GM18508 (cell line): ENCODE measurements around the gene NUP214.
"Not testable (repeated sequence)": the region's sequence is repeated elsewhere in the genome, so short reads cannot be mapped to it uniquely, and the experiment has no call there.

ENCODE experiments used
- ATAC-seq: cut with Tn5 transposase; IDR thresholded peaks from one replicate; pipeline ENCODE4 v1.9.1; 2021; ENCODE audit warnings: moderate number of reproducible peaks; ENCODE audit not compliant: insufficient read depth, unreplicated experiment

The NUP214 gene

DNA sequence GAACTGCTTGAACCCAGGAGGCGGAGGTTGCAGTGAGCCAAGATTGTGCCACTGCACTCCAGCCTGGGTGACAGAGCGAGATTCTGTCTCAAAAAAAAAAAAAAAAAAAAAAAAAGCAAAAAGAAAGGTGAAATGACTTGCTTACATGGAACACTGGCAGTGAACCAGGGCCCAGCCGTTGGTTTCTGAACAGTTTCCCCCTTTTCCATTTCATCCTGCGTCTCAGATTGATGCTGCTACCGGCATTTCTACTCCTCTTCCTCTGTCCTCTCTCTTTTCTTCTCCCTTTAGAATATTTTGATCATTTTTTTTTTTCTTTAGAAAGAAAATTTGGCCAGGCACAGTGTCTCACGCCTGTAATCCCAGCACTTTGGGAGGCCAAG lies 10.0 kb upstream of the NUP214 start:
- not testable (repeated sequence) for ATAC-seq

DNA sequence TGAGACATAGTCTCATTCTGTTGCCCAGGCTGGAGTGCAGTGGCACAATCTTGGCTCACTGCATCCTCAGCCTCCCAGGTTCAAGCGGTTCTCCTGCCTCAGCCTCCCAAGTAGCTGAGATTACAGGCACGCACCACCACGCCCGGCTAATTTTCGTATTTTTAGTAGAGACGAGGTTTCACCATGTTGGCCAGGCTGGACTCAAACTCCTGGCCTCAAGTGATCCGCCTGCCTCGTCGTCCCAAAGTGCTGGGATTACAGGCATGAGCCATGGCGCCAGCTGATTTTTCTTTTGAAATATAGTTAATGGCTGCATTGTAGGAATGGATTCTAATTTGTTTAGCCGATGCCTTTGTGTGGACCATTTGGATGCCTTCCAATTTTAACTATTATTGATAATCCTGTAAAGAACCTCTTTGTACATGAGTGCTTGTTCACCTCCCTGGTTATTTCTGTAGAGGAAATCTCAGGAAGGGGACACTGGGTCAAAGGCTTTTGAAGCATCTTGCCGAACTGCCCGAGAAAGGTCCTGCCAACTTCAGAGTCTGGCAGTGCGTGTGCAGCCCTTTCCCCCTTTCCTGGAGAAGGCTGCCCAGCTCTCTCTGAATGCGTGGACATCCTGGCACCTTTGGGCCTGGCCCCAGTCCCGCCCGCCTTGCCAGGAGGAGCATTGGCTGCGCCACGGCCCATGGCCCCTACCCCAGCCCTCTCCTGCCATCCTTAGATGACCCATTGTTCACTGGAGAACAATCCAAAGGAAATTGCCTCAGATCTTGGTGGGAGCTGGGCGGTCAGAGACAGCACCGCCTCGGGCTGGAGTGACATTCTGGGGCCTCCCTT lies 8.9 kb upstream of the NUP214 start:
- ATAC-seq = no peak

DNA sequence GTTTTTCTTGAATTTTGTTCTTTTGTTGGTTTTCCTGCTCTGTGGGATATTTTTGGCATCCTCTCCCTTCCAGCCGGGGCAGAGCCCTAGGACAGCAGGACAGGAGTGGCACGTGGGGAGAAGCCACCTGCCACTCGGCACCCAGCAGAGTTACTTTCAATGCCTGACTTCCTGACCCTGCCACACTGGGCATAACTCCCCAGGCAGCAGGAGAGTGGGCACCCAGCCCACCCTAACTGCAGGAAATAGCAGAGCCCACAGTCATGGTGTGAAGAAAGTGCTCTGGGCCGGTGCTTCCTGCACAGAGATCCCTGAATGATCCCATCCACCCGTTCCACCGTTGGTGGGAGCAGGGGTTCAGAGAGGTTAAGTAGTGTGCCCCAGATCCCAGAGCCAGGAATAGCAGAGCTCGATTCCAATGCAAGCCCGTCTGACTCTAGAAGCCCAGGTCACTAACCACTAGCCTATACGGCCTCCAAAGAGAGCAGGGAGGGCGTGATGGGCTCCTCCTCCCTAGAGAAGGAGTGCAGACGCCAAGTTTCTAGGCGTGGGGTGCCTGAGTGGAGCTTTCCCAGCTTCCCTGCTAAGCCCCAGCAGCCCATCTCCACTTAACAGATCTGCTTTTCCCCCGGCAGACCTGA lies 8.1 kb upstream of the NUP214 start:
- no peak for ATAC-seq

DNA sequence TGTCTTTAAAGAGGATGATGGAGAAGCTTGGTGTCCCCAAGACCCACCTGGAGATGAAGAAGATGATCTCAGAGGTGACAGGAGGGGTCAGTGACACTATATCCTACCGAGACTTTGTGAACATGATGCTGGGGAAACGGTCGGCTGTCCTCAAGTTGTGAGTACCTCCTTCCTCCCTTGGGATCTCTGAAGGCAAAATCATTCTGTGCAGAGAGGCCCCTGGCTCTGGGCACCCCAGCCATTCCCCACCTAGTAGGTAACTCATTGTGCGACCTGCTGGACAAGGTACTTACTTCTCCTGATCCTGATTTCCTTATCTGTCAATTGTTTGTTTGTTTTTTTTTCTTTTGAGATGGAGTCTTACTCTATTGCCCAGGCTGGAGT lies 7.6 kb upstream of the NUP214 start:
- ATAC-seq = no peak

DNA sequence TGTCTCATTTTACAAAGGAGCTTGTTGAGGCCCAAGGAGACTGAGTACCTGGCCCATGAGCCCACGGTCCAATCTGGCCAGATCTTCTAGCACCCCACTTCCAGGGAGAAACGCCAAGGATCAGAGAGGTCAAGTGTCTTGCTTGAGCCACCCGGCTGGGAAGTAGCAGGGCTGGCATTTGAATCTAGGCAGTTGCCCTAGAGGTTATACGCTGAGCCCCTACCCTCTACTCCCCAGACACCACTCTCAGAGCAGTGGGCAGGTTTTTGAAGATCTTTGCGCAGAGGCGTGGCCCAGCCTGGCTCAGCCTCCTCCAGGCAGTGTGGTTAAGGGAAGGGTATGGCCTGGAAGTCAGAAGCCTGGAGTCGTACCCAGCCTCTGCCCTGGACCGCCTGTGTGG lies 5.8 kb upstream of the NUP214 start:
- no peak for ATAC-seq

DNA sequence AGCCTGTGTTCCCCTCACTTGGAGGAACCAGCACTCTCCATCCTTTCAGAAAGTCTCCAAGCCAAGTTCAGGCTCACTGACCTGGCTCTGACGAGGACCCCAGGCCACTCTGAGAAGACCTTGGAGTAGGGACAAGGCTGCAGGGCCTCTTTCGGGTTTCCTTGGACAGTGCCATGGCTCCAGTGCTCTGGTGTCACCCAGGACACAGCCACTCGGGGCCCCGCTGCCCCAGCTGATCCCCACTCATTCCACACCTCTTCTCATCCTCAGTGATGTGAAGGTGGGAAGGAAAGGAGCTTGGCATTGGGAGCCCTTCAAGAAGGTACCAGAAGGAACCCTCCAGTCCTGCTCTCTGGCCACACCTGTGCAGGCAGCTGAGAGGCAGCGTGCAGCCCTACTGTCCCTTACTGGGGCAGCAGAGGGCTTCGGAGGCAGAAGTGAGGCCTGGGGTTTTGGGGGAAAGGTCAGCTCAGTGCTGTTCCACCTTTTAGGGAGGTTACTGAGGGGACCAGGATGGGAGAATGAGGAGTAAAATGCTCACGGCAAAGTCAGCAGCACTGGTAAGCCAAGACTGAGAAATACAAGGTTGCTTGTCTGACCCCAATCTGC lies 4.7 kb upstream of the NUP214 start:
- no peak for ATAC-seq

DNA sequence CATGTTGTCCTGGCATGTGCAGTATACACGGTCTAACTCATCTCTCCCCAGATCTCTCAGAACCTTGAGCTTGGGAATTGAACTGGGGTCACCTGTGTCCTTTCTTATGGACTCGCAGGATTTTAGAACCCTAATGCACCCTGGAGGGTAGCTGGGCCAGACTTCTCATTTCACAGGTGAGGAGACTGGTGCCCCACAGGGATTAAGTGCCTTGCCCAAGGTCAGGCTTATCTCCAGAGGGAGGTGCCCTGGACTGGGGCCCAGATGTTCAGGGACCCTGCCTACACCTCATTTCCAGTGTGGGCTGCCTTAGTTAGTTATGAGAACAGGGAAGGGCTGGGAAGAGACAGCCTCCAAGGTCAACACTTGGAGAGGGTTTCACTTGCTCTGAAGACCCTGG lies 4.0 kb upstream of the NUP214 start:
- ATAC-seq = no peak

DNA sequence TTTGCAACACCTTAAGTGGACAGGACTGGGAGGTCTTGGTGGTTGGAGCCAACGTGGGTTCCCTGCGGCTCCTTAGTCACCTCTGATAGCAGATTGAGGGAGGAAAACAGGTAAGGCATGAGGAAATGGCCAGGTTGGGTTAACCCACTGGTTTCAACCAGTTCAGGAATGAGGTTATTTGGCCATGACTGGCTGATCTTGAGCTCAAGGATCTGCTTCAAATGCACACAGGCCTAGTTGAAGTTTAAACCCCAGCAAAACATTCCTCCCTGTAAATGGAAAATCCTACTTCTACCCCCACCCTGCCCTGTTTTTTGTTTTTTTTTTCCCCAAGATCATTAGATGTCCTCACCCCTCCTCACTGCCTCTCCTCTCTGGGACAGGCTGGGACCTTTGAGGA lies 3.2 kb upstream of the NUP214 start:
- ATAC-seq = no peak

DNA sequence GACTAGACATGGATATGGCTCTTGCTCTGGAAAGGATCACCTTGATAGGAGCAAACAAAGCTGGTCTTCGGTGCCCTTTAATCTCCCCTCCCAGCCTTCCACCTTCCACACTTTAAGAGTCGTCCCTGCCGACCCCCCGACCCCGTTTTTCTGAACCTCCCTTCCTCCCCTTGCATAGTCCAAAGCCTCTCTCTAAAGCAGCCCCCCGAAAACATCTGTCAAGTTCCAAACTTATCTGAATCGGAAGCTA lies 423 bp upstream of the NUP214 start:
- no peak for ATAC-seq

DNA sequence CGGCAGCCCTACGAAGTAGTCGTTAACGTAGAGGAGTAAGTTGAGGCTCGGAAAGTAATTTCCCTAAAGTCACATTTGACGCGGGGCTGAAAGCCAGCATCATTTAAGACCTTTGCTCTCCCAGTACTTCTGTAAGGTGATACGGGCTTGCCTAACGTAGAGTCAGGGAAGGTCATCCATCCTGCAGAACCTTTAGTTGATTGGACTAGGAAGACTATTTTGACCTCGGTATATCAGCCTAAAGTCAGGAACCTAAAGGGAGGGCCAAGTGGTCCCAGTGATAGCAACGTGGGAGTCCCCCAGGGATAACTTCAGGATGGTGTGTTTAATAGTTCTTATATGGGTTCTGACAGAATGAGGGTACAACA lies 657 bp downstream of the NUP214 start:
- no peak for ATAC-seq

DNA sequence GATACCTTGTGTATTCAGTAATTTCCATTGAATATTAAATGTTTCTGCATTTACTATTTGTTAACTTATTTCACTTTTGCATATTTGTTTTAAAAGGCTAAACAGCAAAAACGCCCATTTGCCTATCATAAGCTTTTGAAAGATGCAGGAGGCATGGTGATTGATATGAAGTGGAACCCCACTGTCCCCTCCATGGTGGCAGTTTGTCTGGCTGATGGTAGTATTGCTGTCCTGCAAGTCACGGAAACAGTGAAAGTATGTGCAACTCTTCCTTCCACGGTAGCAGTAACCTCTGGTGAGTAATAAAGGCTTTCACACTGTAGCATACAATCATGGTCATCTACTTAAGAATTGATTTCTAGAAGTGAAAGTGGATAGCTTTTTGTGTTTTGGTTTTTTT lies 3.8 kb downstream of the NUP214 start:
- ATAC-seq = no peak

DNA sequence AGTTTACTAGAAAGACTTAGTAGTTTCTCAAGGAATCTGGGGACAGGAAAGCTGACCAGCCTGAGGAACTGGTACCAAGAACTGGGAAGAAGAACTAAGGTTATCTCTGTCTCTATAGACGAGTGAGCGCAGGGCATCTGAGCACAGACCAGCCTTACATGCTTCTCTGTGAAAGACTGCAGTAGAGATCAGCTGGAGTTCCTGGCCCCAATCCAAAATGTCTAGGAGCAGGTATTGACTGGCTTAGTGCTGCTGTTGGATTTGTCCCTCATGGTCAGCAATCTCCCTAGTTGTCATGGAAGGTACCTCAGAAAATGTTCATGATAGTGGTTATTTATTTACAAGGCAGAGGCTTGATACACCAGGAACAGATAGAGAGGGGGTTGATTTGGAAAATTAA lies 13.3 kb downstream of the NUP214 start:
- ATAC-seq = no peak

DNA sequence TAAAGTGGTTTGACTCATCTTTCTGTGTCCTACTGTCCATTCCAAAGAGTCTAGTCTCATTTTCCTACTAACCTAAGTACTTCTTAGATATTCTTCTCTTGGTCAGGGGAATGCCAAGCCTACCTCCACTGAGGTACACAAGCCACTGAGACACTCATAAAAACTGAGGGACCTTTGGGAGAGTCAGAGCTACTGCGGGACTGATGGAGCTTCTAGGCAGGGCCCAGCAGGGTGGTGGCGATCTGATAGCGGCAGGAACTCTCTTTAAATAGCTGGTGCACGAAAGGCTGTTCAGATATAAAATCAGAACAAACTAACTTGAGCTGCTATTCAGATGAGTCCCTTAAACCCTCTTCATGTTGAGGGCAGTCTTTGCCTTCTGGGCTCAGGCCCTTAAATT lies 14.7 kb downstream of the NUP214 start:
- ATAC-seq = no peak

DNA sequence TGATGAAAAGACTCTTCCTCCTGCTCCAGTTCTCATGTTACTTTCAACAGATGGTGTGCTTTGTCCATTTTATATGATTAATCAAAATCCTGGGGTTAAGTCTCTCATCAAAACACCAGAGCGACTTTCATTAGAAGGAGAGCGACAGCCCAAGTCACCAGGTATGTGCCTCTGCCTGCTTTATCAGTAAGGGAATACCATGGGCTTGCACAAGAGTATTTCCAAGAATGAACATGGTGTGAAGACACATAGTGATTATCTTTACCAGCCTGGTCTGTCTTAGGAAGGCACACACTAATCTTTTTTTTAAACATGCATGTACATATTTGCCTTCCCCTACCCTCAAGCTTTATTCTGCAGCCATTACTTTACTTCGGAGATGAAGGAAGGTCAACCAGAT lies 15.2 kb downstream of the NUP214 start:
- ATAC-seq = no peak

DNA sequence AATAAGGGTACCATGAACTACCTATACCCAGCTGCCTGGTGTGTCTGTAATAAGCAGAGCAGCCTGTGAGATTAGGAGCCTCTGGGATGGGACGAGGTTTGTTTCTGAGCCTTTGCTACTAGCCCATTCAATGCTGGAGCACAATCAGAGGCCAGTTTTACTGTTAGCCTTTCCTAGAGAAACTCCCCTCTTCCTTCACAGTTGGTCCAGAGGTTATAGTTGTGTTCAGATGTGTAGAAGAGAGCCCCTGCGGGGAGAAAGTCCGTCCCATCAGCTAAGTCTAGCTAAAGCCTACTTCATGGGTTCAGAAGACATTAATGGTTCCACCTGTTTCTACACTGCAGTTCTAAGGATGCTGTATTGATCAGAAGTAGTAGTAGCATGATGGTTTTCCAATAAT lies 16.8 kb downstream of the NUP214 start:
- no peak for ATAC-seq

DNA sequence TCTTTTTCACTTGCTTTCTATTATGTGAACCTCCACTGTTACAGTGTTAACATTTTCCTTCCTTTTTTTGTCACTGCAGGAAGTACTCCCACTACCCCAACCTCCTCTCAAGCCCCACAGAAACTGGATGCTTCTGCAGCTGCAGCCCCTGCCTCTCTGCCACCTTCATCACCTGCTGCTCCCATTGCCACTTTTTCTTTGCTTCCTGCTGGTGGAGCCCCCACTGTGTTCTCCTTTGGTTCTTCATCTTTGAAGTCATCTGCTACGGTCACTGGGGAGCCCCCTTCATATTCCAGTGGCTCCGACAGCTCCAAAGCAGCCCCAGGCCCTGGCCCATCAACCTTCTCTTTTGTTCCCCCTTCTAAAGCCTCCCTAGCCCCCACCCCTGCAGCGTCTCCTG lies 18.8 kb downstream of the NUP214 start:
- no peak for ATAC-seq

DNA sequence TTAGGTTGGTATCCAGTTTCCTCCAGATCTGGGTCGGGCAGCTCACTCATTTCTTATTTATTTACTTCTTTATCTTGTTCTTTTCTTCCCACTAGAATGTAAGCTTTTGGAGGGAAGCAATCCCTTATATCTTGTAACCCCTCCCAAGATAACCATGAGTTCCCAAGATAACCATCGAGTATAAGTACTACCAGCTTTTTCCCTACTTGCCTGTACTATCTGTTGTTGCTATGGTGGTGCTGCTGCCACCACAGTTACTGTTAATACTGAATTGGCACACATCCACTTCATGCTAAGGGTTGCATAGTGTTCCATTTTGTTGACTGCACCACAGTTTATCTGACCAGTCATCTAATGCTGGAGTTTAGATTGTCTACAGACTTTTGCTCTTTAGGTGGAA lies 19.9 kb downstream of the NUP214 start:
- ATAC-seq = no peak

DNA sequence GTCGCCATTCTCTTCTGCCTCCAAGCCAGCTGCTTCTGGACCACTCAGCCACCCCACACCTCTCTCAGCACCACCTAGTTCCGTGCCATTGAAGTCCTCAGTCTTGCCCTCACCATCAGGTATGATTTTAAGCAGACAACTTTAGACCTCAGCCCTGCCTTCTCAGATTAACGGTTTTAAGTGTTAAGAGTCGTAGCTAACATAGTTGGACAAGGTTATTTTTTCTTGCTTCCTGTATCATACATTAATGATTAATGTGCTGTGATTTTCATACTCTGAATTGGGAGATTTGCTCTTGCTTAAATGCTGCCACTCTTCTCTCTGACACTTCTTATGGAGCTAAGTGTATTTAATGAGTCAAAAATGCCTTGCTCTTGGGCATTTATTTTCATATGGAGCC lies 20.8 kb downstream of the NUP214 start:
- no peak for ATAC-seq

DNA sequence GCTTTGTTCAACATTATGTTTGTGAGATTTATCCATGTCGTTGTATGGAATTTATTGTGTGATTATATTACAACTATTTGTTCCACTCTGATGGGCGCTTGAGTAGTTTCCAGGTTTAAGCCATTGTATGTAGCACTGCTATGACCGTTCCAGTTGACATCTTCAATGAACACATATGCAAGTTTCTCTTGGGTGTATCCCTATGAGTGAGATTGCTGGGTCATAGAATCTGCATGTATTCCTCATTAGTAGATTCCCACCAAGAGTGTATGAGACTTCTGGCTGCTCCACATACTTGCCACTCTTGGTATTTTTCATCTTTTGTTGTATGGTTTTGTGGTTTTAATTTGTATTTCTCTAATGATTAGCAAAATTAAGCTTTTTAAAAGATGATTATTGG lies 22.9 kb downstream of the NUP214 start:
- ATAC-seq = no peak

DNA sequence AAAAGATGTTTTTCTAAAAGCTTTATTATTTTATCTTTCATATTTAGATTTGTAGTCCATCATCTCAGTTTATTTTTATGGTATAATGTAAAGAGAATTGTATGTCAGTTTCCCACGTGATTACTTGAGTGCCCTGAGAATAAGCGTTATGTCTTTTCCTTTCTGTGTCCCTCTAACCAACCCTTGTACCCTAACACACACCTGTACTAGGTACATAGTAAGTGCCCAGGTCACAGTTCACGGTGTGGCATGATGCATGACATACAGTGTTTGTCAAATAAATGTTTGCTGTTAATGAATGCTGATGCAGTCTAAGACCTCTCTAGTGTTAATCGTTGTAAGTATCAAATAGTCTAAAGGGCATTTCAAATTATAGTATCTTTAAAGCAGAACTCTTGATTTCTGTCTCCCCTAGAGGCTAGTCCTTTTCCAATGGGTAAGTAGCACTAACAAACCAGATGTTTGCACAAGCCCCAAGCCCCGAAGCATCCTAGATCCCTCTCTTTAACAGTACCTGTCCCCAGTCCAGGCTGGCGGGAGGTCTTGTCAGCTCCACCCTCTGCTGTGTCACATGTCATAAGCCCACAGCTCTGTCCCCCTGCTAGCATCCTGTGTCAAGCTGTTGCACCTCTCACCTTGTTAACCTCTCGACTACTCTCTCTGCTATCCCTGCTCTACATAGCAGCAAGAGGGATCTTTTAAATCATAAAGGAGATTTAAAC lies 23.7 kb downstream of the NUP214 start:
- no peak for ATAC-seq

DNA sequence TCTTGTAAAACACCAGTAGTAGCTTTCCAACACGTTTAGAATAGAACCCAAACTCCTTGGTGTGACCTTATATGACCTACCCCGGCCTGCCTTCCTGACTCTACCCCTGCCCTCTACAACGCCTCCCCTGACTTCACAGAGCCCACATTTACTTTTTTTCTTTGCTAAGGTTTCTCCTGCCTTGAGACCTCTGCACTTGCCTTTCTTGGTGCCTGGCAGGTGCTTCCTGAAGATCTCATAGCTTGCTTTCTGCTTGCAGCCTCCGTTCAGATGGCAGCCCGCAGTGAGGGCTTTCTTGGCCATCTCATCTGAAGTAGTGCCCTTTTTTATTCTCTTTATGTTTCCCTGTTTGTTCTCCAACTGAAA lies 24.3 kb downstream of the NUP214 start:
- ATAC-seq = no peak

DNA sequence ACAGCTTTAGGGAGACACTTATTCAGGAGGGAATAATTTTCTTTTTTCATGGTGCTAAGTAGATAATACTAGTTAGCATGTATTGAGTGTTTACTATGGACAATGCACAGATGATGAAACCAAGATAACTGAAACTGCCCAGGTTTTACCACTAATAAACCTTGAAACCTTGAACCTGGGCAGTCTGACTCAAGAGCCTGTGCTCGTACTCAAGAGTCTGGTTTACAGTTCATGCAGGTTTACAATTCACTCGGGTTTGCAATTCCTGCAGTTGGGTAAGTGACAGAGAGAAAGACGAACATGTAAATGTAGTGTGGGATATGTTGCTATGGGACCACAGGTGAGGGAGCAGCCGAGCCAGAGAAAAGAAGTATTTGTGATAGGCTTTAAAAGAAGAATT lies 28.2 kb downstream of the NUP214 start:
- ATAC-seq = no peak
